Ovary (tissue), 9 donors: ENCODE results near the gene KLHL3. TPM values are rescaled to one million over a fixed set of nuclear protein-coding genes. Genes with fewer than 3 reads are reported as not detected.

Experiments
- DNase-seq, 5 donors: peaks; one replicate each; pipeline ENCODE4 v3.0.0-alpha.2; 2019 to 2020
- H3K27ac ChIP-seq, 2 donors: fragments of 200-600 bp; one replicate each; pipeline versions ENCODE4 v1.5.1 to v1.8.0; 2019 to 2022
- H3K27me3 ChIP-seq: fragments of 200-600 bp; one replicate; pipeline ENCODE4 v1.8.0; 2022
- H3K36me3 ChIP-seq: fragments of 200-600 bp; sonication (generic); one replicate; pipeline ENCODE4 v1.5.1; 2019
- H3K4me1 ChIP-seq: one replicate; pipeline ENCODE4 v1.8.1; 2013; ENCODE audit warnings: mild to moderate bottlenecking, moderate library complexity; ENCODE audit not compliant: insufficient read depth
- H3K4me3 ChIP-seq: fragments of 200-600 bp; sonication (generic); one replicate; pipeline ENCODE4 v1.5.1; 2017
- H3K9me3 ChIP-seq, 2 donors: fragments of 200-600 bp in 1 of 2; sonication (generic) in 1 of 2; one replicate each; pipeline versions ENCODE4 v1.5.1 to v1.8.1; 2013 to 2019; ENCODE audit warnings: mild to moderate bottlenecking in 1 of 2, moderate library complexity in 1 of 2
- CTCF ChIP-seq, 3 donors: fragments of 450-650 bp in 2 of 3; fragments of 200-600 bp in 1 of 3; IDR thresholded peaks; one replicate each; pipeline versions ENCODE4 v1.5.1 to v1.8.0; 2016 to 2022; ENCODE audit warnings: antibody characterized with exemption in 3 of 3, mild to moderate bottlenecking in 1 of 3
- EP300 ChIP-seq: sonication (generic); formaldehyde crosslinking; IDR thresholded peaks from one replicate; pipeline ENCODE4 v1.6.1; 2017; ENCODE audit warnings: antibody characterized with exemption
- POLR2A ChIP-seq: fragments of 450-650 bp; IDR thresholded peaks from one replicate; pipeline ENCODE4 v1.6.1; 2017; ENCODE audit warnings: antibody characterized with exemption, mild to moderate bottlenecking, moderate library complexity
- WGBS, 3 donors: extraction: QIAGEN DNeasy Blood & Tissue Kit in 1 of 3; methylation state at CpG; one replicate each; pipeline versions ENCODE4 v1.1.5 to v1.1.7; 2013 to 2017; 5-methylcytosine and 5-hydroxymethylcytosine counted together
- intact Hi-C, 4 donors: fragments of 100-400 bp; cut with DNase I; formaldehyde crosslinking; loops; one replicate each; pipeline versions ENCODE4 v1.11.0 to v1.15.1; 2022 to 2023
- polyA plus RNA-seq, 2 donors: library from polyadenylated mRNA; stranded (reverse); fragments of 200-250 nt in 1 of 2; fragments of 350-450 nt in 1 of 2; fragmentation: Illumina TruSeq in 1 of 2; extraction: RNeasy Lipid Tissue Mini Kit (QIAGEN cat#74804) in 1 of 2; gene quantifications; one replicate each; pipeline ENCODE4 v1.2.3, GENCODE V29; 2013 to 2014
- total RNA-seq, 7 donors: library from RNA; depleted of rRNA in 2 of 7; stranded (reverse); fragments of >200 nt in 2 of 7; fragmentation: NEBNext Ultra II Directional in 3 of 7; extraction: Animal tissue kit (Norgen Biotek cat#: 25700) in 3 of 7; gene quantifications; one replicate each; pipeline versions ENCODE4 v1.1.0 to v1.2.4, GENCODE V29; 2016 to 2023
- donor health status: DM: no; HTN: no; CAD: no; lungs with moderate emphysema.
- donor health status: DM: no; HTN: no; CAD: no.
- donor health status: Bipolar disorder and iron deficiency.
- donor health status: DM: yes; HTN: yes; CAD: no.
- donor health status: DM: no; HTN: no; CAD: no.
- donor health status: DM: yes; HTN: yes; CAD: no.

KLHL3 gene
- total and polyA plus RNA-seq, 9 donors = 2.9 to 15.7 (median 8.7) TPM

- Histone ChIP-seq H3K9me3 (no peaks in the 10 kb centered on the region), H3K4me3 (no peak overlapping the region), H3K27ac (no peak overlapping the region), H3K4me1 (no peaks in the 10 kb centered on the region), H3K36me3 (no peaks in the 10 kb centered on the region), H3K27me3 (no peaks in the 10 kb centered on the region)
- no peak for DNase-seq
- WGBS, 3 donors = 55 to 63% (median 56%) methylated on average over 5 of the region's 5 CpGs
- TF ChIP-seq EP300 (no peak), POLR2A (no peak), CTCF (IDR thresholded peaks at IDR 0.05) (no peak)
- intact Hi-C loops = no loop called here
Observed at GRCh38 chr5:137688210-137688840, 47.6 kb downstream of the KLHL3 start.

GRCh38 chr5:137684761-137685160, 51.1 kb downstream of the KLHL3 start:
- intact Hi-C loops = loop anchor here in 1 of 4 donors (1.0 kb wide), 1 partner anchor 14 kb away; no protein-coding TSS in a partner anchor
- Histone ChIP-seq H3K4me1 (no peaks in the 10 kb centered on the region), H3K36me3 (no peaks in the 10 kb centered on the region), H3K27me3 (no peaks in the 10 kb centered on the region), H3K9me3 (no peaks in the 10 kb centered on the region), H3K27ac (no peak overlapping the region), H3K4me3 (no peak overlapping the region)
- TF ChIP-seq POLR2A (no peak), CTCF (IDR thresholded peaks at IDR 0.05) (no peak), EP300 (no peak)
- WGBS, 3 donors = 87 to 96% (median 91%) methylated on average over 3 of the region's 3 CpGs
- no peak for DNase-seq

GRCh38 chr5:137681191-137681590, 54.7 kb downstream of the KLHL3 start:
- intact Hi-C loops = no loop called here
- WGBS, 3 donors = 87 to 90% (median 89%) methylated on average over 1 of the region's 1 CpG

GRCh38 chr5:137679910-137680309, 56.0 kb downstream of the KLHL3 start:
- no peaks in the 10 kb centered on the region for H3K36me3 ChIP-seq
- H3K4me1 ChIP-seq = no peaks in the 10 kb centered on the region
- H3K4me3 ChIP-seq = no peak overlapping the region
- H3K9me3 ChIP-seq = no peaks in the 10 kb centered on the region
- DNase-seq = no peak
- H3K27me3 ChIP-seq = no peaks in the 10 kb centered on the region
- WGBS, 3 donors = 87 to 90% (median 88%) methylated on average over 1 of the region's 1 CpG
- no peak overlapping the region for H3K27ac ChIP-seq
- intact Hi-C loops = no loop called here
- TF ChIP-seq CTCF (IDR thresholded peaks at IDR 0.05) (no peak), POLR2A (no peak), EP300 (no peak)

More at GRCh38 chr5:137681191-137681590, 54.7 kb downstream of the KLHL3 start:
- no peak for DNase-seq
- Histone ChIP-seq H3K36me3 (no peaks in the 10 kb centered on the region), H3K27ac (no peak overlapping the region), H3K4me3 (no peak overlapping the region), H3K9me3 (no peaks in the 10 kb centered on the region), H3K27me3 (no peaks in the 10 kb centered on the region), H3K4me1 (no peaks in the 10 kb centered on the region)
- TF ChIP-seq POLR2A (no peak), EP300 (no peak), CTCF (IDR thresholded peaks at IDR 0.05) (no peak)
